BLaER1 treated with 17β-estradiol and CSF1 and Interleukin-3, amounts not matched to agents 10 nM and 100 nM (cell line): ENCODE data around the gene CORO6.

ENCODE experiments used
- H3K27ac ChIP-seq, 11 experiments: shearing (Covaris generic); formaldehyde crosslinking; 2 replicates each; pipeline ENCODE4 v1.8.1; 2022
- H3K27me3 ChIP-seq, 11 experiments: shearing (Covaris generic); formaldehyde crosslinking; 2 replicates each; pipeline ENCODE4 v1.8.1; 2022
- H3K36me3 ChIP-seq, 11 experiments: shearing (Covaris generic); formaldehyde crosslinking; 2 replicates each; pipeline ENCODE4 v1.8.1; 2022
- H3K4me1 ChIP-seq, 10 experiments: shearing (Covaris generic); formaldehyde crosslinking; 2 replicates each; pipeline ENCODE4 v1.8.1; 2022
- H3K4me2 ChIP-seq, 11 experiments: shearing (Covaris generic); formaldehyde crosslinking; 2 replicates each; pipeline ENCODE4 v1.8.1; 2022
- H3K4me3 ChIP-seq, 10 experiments: shearing (Covaris generic); formaldehyde crosslinking; 2 replicates each; pipeline ENCODE4 v1.8.1; 2022
- H3K9ac ChIP-seq, 11 experiments: shearing (Covaris generic); formaldehyde crosslinking; 2 replicates each; pipeline ENCODE4 v1.8.1; 2022
- H3K9me3 ChIP-seq, 11 experiments: shearing (Covaris generic); formaldehyde crosslinking; replicated peaks in 1 of 11; 2 replicates each; pipeline ENCODE4 v1.8.1; 2022
- H4K20me1 ChIP-seq, 11 experiments: shearing (Covaris generic); formaldehyde crosslinking; 2 replicates each; pipeline ENCODE4 v1.8.1; 2022
- Cebpa-rat ChIP-seq, 11 experiments: shearing (Covaris generic); IDR thresholded peaks; 2 replicates each; pipeline ENCODE4 v1.8.1; 2022

The CORO6 gene

GRCh38 chr17:29622337-29623282, at the start of gene CORO6:
Gene CORO6 (minus strand): TSS chr17:29622912. CDS start chr17:29621421, 1,491 bp downstream.
- Histone ChIP-seq H3K9me3 (no peaks in the 10 kb centered on the region), H3K27me3 (peaks cover 0 to 1% (median under 1%) of the 10 kb centered on the region in 11 experiments; a peak in 8 of 22 replicates), H3K27ac (peak within 1 kb of the TSS in 9 of 11 experiments; percentile 59 to 81 (median 75); a peak in 18 of 22 replicates), H3K4me2 (peak within 1 kb of the TSS; percentile 93 to 98 (median 96)), H4K20me1 (peaks cover 8 to 57% (median 27%) of the 10 kb centered on the region in 11 experiments; a peak in 20 of 22 replicates), H3K4me1 (peaks cover 51 to 89% (median 72%) of the 10 kb centered on the region in 10 experiments), H3K36me3 (peaks cover 0 to 25% (median 18%) of the 10 kb centered on the region in 11 experiments; a peak in 18 of 22 replicates), H3K4me3 (peak within 1 kb of the TSS; percentile 71 to 85 (median 79)), H3K9ac (peak within 1 kb of the TSS; percentile 65 to 88 (median 81); a peak in 21 of 22 replicates)
- TF ChIP-seq Cebpa-rat (IDR thresholded peaks at IDR 0.05), result no peak

- Histone ChIP-seq H3K4me1 (peaks cover 42 to 77% (median 57%) of the 10 kb centered on the region in 10 experiments), H3K4me2 (peak overlapping the region in 7 of 11 experiments; percentile 55 to 91 (median 73); a peak in 11 of 22 replicates), H3K9ac (peak overlapping the region in 5 of 11 experiments; percentile 87 to 92 (median 88); a peak in 7 of 22 replicates), H3K4me3 (no peak overlapping the region), H3K9me3 (peaks cover 0 to 10% (median 0%) of the 10 kb centered on the region in 11 experiments; a peak in 3 of 22 replicates), H3K27ac (peak overlapping the region in 8 of 11 experiments; percentile 89 to 99 (median 97); a peak in 15 of 22 replicates), H4K20me1 (no peaks in the 10 kb centered on the region; a peak in 2 of 22 replicates), H3K27me3 (no peaks in the 10 kb centered on the region), H3K36me3 (peaks cover 77 to 100% (median 94%) of the 10 kb centered on the region in 11 experiments)
- no peak for TF ChIP-seq Cebpa-rat (IDR thresholded peaks at IDR 0.05)
These were observed 48.9 kb upstream of the CORO6 start for GRCh38 chr17:29671661-29672060.

- Histone ChIP-seq H3K27me3 (no peaks in the 10 kb centered on the region), H3K27ac (peak overlapping the region in 6 of 11 experiments; percentile 18 to 99 (median 97); a peak in 10 of 22 replicates), H3K9me3 (peaks cover 0 to 14% (median 0%) of the 10 kb centered on the region in 11 experiments; a peak in 3 of 22 replicates), H3K9ac (no peak overlapping the region), H3K4me1 (peaks cover 39 to 74% (median 56%) of the 10 kb centered on the region in 10 experiments), H3K4me2 (no peak overlapping the region), H3K4me3 (no peak overlapping the region), H3K36me3 (peaks cover 91 to 100% (median 94%) of the 10 kb centered on the region in 11 experiments), H4K20me1 (peaks cover 0 to 10% (median 0%) of the 10 kb centered on the region in 11 experiments; a peak in 3 of 22 replicates)
- TF ChIP-seq Cebpa-rat (IDR thresholded peaks at IDR 0.05), result no peak
These were observed 46.6 kb upstream of the CORO6 start for GRCh38 chr17:29669266-29669665.

- Histone ChIP-seq H3K9me3 (peaks cover 0 to 14% (median 0%) of the 10 kb centered on the region in 11 experiments; a peak in 3 of 22 replicates), H3K4me1 (peaks cover 33 to 65% (median 59%) of the 10 kb centered on the region in 10 experiments), H3K9ac (no peak overlapping the region), H3K4me3 (no peak overlapping the region), H3K27me3 (no peaks in the 10 kb centered on the region), H3K27ac (peak overlapping the region in 8 of 11 experiments; percentile 19 to 99 (median 62); a peak in 12 of 22 replicates), H4K20me1 (peaks cover 0 to 10% (median 0%) of the 10 kb centered on the region in 11 experiments; a peak in 3 of 22 replicates), H3K4me2 (0 out of 22 replicates have a peak overlapping the region, but pooled peaks of 1 of the 11 experiments have one; percentile 30), H3K36me3 (peaks cover 91 to 100% (median 100%) of the 10 kb centered on the region in 11 experiments)
- TF ChIP-seq Cebpa-rat (IDR thresholded peaks at IDR 0.05), result no peak
These were observed 45.3 kb upstream of the CORO6 start for GRCh38 chr17:29667969-29668368.

- H4K20me1 ChIP-seq, result peaks cover 0 to 13% (median 0%) of the 10 kb centered on the region in 11 experiments; a peak in 3 of 22 replicates
- peaks cover 13 to 70% (median 43%) of the 10 kb centered on the region in 10 experiments for H3K4me1 ChIP-seq
- no peaks in the 10 kb centered on the region for H3K27me3 ChIP-seq
- peak overlapping the region; percentile 36 to 99 (median 68); a peak in 21 of 22 replicates for H3K27ac ChIP-seq
- peaks cover 0 to 14% (median 0%) of the 10 kb centered on the region in 11 experiments; a peak in 3 of 22 replicates for H3K9me3 ChIP-seq
- H3K36me3 ChIP-seq, result peaks cover 91 to 100% (median 100%) of the 10 kb centered on the region in 11 experiments
- no peak for TF ChIP-seq Cebpa-rat (IDR thresholded peaks at IDR 0.05)
- H3K9ac ChIP-seq, result peak overlapping the region in 9 of 11 experiments; percentile 4 to 50 (median 39); a peak in 14 of 22 replicates
- H3K4me2 ChIP-seq, result peak overlapping the region; percentile 24 to 92 (median 56); a peak in 21 of 22 replicates
- H3K4me3 ChIP-seq, result no peak overlapping the region
These were observed 42.7 kb upstream of the CORO6 start for GRCh38 chr17:29665481-29665810.

GRCh38 chr17:29664743-29665480, 42.2 kb upstream of the CORO6 start:
- Histone ChIP-seq H4K20me1 (peaks cover 0 to 13% (median 0%) of the 10 kb centered on the region in 11 experiments; a peak in 3 of 22 replicates), H3K4me3 (peak overlapping the region in 1 of 10 experiments; percentile 18; a peak in 1 of 20 replicates), H3K4me2 (peak overlapping the region; percentile 24 to 92 (median 56); a peak in 18 of 22 replicates), H3K4me1 (peaks cover 13 to 70% (median 41%) of the 10 kb centered on the region in 10 experiments), H3K36me3 (peaks cover 91 to 100% (median 100%) of the 10 kb centered on the region in 11 experiments), H3K9me3 (peaks cover 0 to 14% (median 0%) of the 10 kb centered on the region in 11 experiments; a peak in 3 of 22 replicates), H3K9ac (peak overlapping the region in 9 of 11 experiments; percentile 4 to 50 (median 36); a peak in 11 of 22 replicates), H3K27me3 (no peaks in the 10 kb centered on the region), H3K27ac (peak overlapping the region; percentile 36 to 99 (median 68); a peak in 21 of 22 replicates)
- TF ChIP-seq Cebpa-rat (IDR thresholded peaks at IDR 0.05), result no peak

GRCh38 chr17:29663155-29663554, 40.4 kb upstream of the CORO6 start:
- H3K9me3 ChIP-seq, result peaks cover 0 to 14% (median 0%) of the 10 kb centered on the region in 11 experiments; a peak in 3 of 22 replicates
- H3K27ac ChIP-seq, result peak overlapping the region in 10 of 11 experiments; percentile 7 to 54 (median 24); a peak in 16 of 22 replicates
- H3K27me3 ChIP-seq, result no peaks in the 10 kb centered on the region
- H3K4me3 ChIP-seq, result no peak overlapping the region
- H3K9ac ChIP-seq, result no peak overlapping the region
- peaks cover 0 to 13% (median 0%) of the 10 kb centered on the region in 11 experiments; a peak in 3 of 22 replicates for H4K20me1 ChIP-seq
- peaks cover 89 to 100% (median 98%) of the 10 kb centered on the region in 11 experiments for H3K36me3 ChIP-seq
- peak overlapping the region in 6 of 11 experiments; percentile 2 to 92 (median 58); a peak in 10 of 22 replicates for H3K4me2 ChIP-seq
- H3K4me1 ChIP-seq, result peaks cover 13 to 64% (median 41%) of the 10 kb centered on the region in 10 experiments
- no peak for TF ChIP-seq Cebpa-rat (IDR thresholded peaks at IDR 0.05)
